ENCODE data around the gene MAFG. TPM values are rescaled to one million over a fixed set of nuclear protein-coding genes. Genes with fewer than 3 reads are reported as not detected.
A peak's percentile ranks its signal among the peaks of the same experiment; 100 is the strongest.

The MAFG gene
- total and polyA plus RNA-seq, 2 of the 13 experiments (the other 11 are each of a cell fraction or from before 2014, with no cell fraction given), result 14.5 to 20.0 TPM

- TF ChIP-seq ZNF318 (CRISPR knock-in tag; IDR thresholded peaks at IDR 0.05) (0 out of 2 replicates have a peak, but pooled peaks have one; percentile 16), ZNF75D (CRISPR knock-in tag; IDR thresholded peaks at IDR 0.05; ENCODE audit: borderline replicate concordance) (no peak), ZNF691 (CRISPR knock-in tag; IDR thresholded peaks at IDR 0.05; ENCODE audit: borderline replicate concordance, low read depth) (0 out of 2 replicates have a peak, but pooled peaks have one; percentile 4)
These were observed 30.3 kb upstream of the MAFG start (continued) for GRCh38 chr17:81957691-81958432.

All from HepG2 (cell line).